HG02798 (cell line): ENCODE data around the gene HRH3.

ENCODE experiments used
- ATAC-seq: cut with Tn5 transposase; IDR thresholded peaks from one replicate; pipeline ENCODE4 v1.9.1; 2021; ENCODE audit warnings: mild to moderate bottlenecking; ENCODE audit not compliant: unreplicated experiment, poor library complexity

Gene HRH3

DNA sequence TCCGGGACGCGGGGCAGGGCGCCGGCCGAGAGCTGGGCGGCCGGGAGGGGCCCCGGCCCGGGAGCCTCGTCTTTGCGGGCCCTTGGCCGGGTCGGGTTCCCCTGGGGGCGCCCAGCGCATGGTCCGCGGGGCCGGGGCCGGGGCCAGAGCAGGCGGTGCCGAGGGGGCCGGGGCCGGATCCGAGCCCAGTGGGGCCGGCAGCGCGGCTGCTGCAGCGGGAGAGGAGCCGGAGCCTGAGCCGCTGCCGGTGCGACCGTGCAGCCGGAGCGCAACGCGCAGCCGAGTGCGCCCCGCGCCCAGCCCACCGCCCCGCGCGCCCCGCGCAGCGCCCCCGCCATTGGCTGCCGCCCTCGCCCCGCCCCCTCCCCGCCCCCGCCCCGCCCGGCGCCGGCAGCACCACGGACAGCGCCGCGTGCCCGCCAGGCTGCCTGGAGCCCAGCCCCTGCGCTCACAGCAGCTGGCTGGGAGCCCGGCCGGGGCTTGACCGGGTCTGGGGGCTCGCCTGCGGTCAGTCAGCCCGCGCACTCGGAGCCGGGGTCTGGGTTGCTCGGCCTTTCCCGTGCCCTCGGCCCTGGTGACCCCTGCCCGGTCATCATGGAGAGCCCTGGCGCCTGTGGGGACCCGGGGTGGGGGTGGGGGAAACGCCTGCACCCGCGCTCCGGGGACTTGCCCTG, at the start of gene HRH3:
Gene HRH3 (minus strand): TSS at position 287 of the 674 bp plus-strand sequence. CDS start 308 bp downstream, outside the sequence.
- ATAC-seq, result no peak

DNA sequence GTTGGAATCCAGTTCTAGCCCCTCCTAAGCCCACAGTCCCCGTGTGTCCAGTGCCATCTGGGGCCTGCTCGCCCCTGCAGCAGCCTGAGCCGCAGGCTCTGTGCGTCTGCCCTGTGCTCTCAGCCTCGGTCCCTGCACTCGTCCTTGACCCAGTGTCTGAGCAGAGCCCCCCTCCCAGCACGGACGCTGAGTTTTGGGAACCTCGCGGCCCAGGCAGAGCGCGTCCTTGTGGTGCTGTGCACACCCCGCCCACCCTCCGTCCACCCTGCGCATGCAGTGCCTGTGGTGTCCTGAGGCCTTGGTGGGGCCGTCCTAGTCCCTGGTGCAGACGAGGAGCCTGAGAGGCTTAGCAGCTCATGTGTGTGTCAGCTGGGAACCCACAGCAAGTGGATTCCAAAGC, 49.8 kb upstream of the HRH3 start:
- no peak for ATAC-seq

- ATAC-seq, result no peak
These were observed 49.3 kb upstream of the HRH3 start for GRCh38 chr20:62269378-62269777.

- no peak for ATAC-seq
These were observed 48.3 kb upstream of the HRH3 start for GRCh38 chr20:62268228-62268900.

- no peak for ATAC-seq
These were observed 47.5 kb upstream of the HRH3 start for GRCh38 chr20:62267543-62267942.

- ATAC-seq, result no peak
These were observed 46.8 kb upstream of the HRH3 start for GRCh38 chr20:62266851-62267250.

DNA sequence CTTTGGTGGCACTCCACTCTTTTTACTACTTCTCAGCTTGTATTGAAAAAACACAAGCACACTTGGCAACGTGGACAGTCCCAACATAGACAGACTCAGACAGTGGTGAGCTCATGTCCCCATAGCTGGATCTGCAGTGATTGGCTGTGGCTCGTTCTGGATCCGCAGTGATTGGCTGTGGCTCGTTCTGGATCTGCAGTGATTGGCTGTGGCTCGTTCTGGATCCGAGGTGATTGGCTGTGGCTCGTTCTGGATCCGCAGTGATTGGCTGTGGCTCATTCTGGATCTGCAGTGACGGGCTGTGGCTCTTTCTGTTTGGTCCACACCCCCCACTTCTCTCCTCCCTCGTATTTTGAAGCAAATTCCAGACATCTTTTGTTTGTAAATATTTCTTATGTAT, 46.3 kb upstream of the HRH3 start:
- ATAC-seq, result no peak

GRCh38 chr20:62265365-62265764, 45.3 kb upstream of the HRH3 start:
- no peak for ATAC-seq

DNA sequence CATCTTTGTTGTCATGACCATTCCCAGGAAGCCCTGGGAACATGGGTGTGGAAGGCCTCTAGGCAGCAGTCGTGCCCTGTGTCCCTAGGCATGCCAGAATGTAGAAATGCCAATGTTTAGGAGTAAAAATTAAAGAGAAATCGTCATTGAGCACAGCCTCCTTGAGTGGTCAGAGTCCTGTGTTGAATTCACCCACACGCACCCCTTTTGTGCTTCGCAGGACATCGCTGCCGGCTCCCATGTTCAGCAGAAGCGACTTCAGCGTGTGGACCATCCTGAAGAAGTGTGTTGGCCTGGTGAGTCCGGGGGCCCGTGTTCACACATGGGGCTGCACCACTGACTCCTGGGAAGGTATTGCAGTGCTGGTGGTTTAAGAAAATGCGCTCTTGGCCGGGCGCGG, 43.3 kb upstream of the HRH3 start:
- no peak for ATAC-seq

DNA sequence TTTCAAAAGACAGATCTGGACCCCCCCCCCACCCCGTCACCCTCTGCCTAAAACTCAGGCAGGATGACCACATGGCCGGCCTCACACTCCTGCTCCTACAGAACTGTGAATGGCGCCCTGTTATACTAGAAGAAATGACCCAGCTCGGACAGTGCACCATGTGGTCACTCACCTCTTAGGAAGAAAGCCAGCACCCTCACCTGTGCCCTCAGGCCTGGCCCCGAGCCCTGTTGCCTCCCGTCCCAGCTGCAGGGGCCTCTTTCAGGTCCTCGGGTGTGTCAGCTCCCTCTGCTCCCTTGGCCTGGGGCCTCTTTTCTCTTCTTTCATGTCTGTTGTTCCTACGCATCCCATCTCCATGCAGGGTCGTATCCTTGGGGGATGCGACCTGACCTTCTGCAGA, 42.0 kb upstream of the HRH3 start:
- ATAC-seq, result no peak

GRCh38 chr20:62259294-62259565, 39.2 kb upstream of the HRH3 start:
- ATAC-seq, result no peak

- no peak for ATAC-seq
These were observed 38.6 kb upstream of the HRH3 start for GRCh38 chr20:62258499-62259293.

DNA sequence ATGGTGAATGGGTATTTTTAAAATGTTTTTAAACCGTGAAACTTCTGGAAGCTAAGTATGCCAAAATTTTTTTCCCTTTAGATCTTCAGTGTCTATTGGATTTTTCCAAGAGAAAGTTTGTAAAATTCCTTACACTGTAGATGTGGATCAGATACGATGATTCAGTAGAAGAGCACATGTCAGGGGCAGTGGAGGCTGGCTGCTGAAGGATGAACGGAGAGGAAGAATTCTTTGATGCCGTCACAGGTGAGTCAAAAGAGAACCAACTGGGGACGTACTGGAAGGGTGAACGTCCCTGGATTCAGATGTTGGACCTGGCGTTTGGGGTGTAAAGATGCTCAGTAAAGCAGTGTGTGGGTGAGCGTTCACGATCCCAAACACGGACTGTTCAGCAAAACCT, 35.9 kb upstream of the HRH3 start:
- no peak for ATAC-seq

- no peak for ATAC-seq
These were observed 34.1 kb upstream of the HRH3 start for GRCh38 chr20:62254021-62254724.

DNA sequence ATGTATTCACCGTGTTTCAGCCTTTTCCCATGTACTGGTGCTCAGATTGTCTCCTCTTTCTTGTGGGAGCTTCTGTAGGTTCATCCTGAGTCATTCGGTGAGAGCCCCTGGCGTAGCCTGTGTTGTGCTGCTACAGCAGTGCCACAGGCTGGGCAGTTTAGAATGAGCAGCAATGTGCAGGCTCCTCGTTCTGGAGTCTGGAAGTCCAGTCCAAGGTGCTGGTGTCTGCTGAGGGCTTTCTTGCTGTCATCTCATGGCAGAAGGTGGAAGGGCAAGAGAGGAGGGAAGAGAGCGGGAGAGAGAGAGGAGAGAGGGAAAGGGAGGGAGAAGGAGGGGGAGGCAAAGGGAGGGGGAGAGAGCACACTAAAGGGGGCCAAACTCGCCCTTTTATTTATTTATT, 33.3 kb upstream of the HRH3 start:
- no peak for ATAC-seq

- no peak for ATAC-seq
These were observed 32.4 kb upstream of the HRH3 start for GRCh38 chr20:62252342-62252966.

- no peak for ATAC-seq
These were observed 28.9 kb upstream of the HRH3 start for GRCh38 chr20:62248890-62249560.

DNA sequence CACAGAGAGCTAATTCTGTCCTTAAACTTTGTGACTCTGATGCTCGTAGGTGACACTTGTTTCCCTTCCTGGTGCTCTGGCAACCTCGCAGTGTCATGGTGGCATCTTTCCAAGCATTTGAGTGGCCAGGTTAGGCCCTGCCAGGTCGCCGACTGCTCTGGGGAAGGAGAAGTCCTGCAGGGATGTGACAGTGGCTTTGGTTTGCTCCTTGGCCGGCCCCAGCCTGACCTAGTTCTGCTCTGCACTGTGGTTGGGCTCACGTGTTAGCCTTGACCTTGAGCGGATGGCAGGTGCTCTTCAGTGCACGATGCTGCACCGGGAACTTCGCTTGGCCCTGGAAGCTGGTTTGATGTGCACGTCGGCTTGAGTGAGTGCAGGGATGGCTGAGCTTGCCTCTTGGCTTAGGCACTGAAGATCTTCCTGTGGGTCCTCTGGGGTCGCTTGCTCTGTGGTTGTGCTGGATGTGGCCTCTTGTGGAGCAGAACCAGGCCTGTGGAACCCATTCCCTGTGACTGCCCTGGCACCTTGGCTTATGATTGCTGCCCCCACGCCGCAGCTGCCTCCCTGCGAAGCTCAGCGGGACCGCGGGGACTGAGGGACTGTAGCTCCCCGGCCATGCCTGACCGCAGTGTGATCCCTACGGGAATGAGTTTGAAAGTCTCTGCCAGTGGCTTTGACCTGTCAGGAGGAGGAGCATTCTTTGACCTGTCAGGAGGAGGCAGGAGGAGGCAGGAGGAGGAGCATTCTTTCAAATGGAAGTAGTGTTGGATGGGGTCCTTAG, 27.0 kb upstream of the HRH3 start:
- ATAC-seq, result no peak

DNA sequence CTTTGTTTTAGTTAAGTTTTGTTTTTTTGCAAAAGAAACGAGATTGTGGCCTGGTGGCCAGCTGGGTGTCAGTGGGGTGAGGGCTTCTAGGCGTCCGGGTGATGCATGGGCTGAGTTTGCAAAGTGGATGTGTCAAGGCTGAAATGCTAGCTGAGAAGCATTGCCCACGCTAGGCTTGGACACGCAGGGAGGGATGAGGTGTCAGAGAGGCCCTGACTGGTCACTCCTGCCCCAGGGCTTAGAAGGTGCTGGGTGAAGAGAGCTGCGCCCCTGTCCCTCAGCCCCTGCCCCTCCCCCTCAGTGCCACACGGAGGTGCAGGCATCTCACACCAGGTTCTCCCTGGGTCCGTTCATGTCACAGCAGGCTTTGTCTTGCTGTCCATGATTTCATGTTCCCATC, 26.4 kb upstream of the HRH3 start:
- no peak for ATAC-seq
